GM21515 (cell line): ENCODE measurements around the gene NOS3.
A peak's percentile ranks its signal among the peaks of the same experiment; 100 is the strongest.
"Not testable (repeated sequence)": the region's sequence is repeated elsewhere in the genome, so short reads cannot be mapped to it uniquely, and the experiment has no call there.

ENCODE experiments used
- ATAC-seq: cut with Tn5 transposase; IDR thresholded peaks from one replicate; pipeline ENCODE4 v1.9.1; 2021; ENCODE audit not compliant: unreplicated experiment

NOS3 gene

GRCh38 chr7:151013733-151014497 is 23.1 kb downstream of the NOS3 start:
- no peak for ATAC-seq

- no peak for ATAC-seq
Measured at GRCh38 chr7:151014950-151015349, 24.1 kb downstream of the NOS3 start.

GRCh38 chr7:151015967-151016366 is 25.1 kb downstream of the NOS3 start:
- no peak for ATAC-seq

- ATAC-seq: no peak
Measured at GRCh38 chr7:151016505-151016904, 25.7 kb downstream of the NOS3 start.

GRCh38 chr7:151016942-151017341 is 26.1 kb downstream of the NOS3 start:
- no peak for ATAC-seq

- no peak for ATAC-seq
Measured at GRCh38 chr7:151017370-151017952, 26.6 kb downstream of the NOS3 start.

- peak; percentile 62 for ATAC-seq
Measured at GRCh38 chr7:151017953-151018420, 27.2 kb downstream of the NOS3 start.

- peak; percentile 14 for ATAC-seq
Measured at GRCh38 chr7:151018421-151019129, 27.8 kb downstream of the NOS3 start.

GRCh38 chr7:151019130-151019447 is 28.3 kb downstream of the NOS3 start:
- no peak for ATAC-seq

- no peak for ATAC-seq
Measured at GRCh38 chr7:151020231-151020630, 29.4 kb downstream of the NOS3 start.

- ATAC-seq: no peak
Measured at GRCh38 chr7:151023232-151023631, 32.4 kb downstream of the NOS3 start.

GRCh38 chr7:151024435-151025056 is 33.7 kb downstream of the NOS3 start, which contains the start of gene ATG9B:
TSS of gene ATG9B (minus strand) at chr7:151024494. CDS start at chr7:151024423, 71 bp downstream.
- no peak for ATAC-seq

GRCh38 chr7:151025924-151026671 is 35.3 kb downstream of the NOS3 start:
- no peak for ATAC-seq

- not testable (repeated sequence) for ATAC-seq
Measured at GRCh38 chr7:151026771-151027727, 36.2 kb downstream of the NOS3 start.

- ATAC-seq: peak; percentile 2
Measured at GRCh38 chr7:151027728-151028130, 36.9 kb downstream of the NOS3 start.

- ATAC-seq: peak; percentile 96
Measured at GRCh38 chr7:151028131-151028947, 37.5 kb downstream of the NOS3 start, which contains the start of gene ABCB8. TSS of gene ABCB8 (plus strand) at chr7:151028450. CDS start at chr7:151028516, 66 bp downstream.

- ATAC-seq: no peak
Measured at GRCh38 chr7:151028948-151029501, 38.2 kb downstream of the NOS3 start.

GRCh38 chr7:151031011-151031410 is 40.2 kb downstream of the NOS3 start:
- no peak for ATAC-seq
